CD4-positive, alpha-beta T cell treated with Interleukin-21 for 1 hour (primary cell): Measurements from ENCODE around the gene HDHD5.

ENCODE experiments used
- DNase-seq: peaks from one replicate; pipeline ENCODE4 v3.0.0-alpha.2; 2020

Gene HDHD5

GRCh38 chr22:17104336-17104935 is 54.6 kb downstream of the HDHD5 start:
- no peak for DNase-seq

GRCh38 chr22:17103351-17103750 is 55.7 kb downstream of the HDHD5 start:
- DNase-seq, result no peak

GRCh38 chr22:17102297-17102667 is 56.8 kb downstream of the HDHD5 start:
- DNase-seq, result no peak

GRCh38 chr22:17101475-17102296 is 57.4 kb downstream of the HDHD5 start:
- no peak for DNase-seq

- DNase-seq, result no peak
Measured at GRCh38 chr22:17100621-17101020, 58.5 kb downstream of the HDHD5 start.

- peak; percentile 40 for DNase-seq
Measured at GRCh38 chr22:17098379-17098819, 60.7 kb downstream of the HDHD5 start.

GRCh38 chr22:17097701-17098100 is 61.4 kb downstream of the HDHD5 start:
- no peak for DNase-seq

- DNase-seq, result no peak
Measured at GRCh38 chr22:17097062-17097461, 62.0 kb downstream of the HDHD5 start.

GRCh38 chr22:17096071-17096470 is 63.0 kb downstream of the HDHD5 start:
- DNase-seq, result no peak

GRCh38 chr22:17095538-17095937 is 63.5 kb downstream of the HDHD5 start:
- no peak for DNase-seq

- no peak for DNase-seq
Measured at GRCh38 chr22:17093081-17093480, 66.0 kb downstream of the HDHD5 start.

GRCh38 chr22:17091851-17092250 is 67.2 kb downstream of the HDHD5 start:
- DNase-seq, result no peak

- no peak for DNase-seq
Measured at GRCh38 chr22:17090550-17090949, 68.5 kb downstream of the HDHD5 start.
